HG03135 (cell line): ENCODE data around the gene LENG9.
"Not testable (repeated sequence)": the region's sequence is repeated elsewhere in the genome, so short reads cannot be mapped to it uniquely, and the experiment has no call there.

ENCODE experiments used
- ATAC-seq: cut with Tn5 transposase; IDR thresholded peaks from one replicate; pipeline ENCODE4 v1.9.1; 2021; ENCODE audit warnings: mild to moderate bottlenecking, moderate library complexity; ENCODE audit not compliant: unreplicated experiment

The LENG9 gene

GRCh38 chr19:54459282-54460229, 4.0 kb downstream of the LENG9 start:
- ATAC-seq, result no peak

DNA sequence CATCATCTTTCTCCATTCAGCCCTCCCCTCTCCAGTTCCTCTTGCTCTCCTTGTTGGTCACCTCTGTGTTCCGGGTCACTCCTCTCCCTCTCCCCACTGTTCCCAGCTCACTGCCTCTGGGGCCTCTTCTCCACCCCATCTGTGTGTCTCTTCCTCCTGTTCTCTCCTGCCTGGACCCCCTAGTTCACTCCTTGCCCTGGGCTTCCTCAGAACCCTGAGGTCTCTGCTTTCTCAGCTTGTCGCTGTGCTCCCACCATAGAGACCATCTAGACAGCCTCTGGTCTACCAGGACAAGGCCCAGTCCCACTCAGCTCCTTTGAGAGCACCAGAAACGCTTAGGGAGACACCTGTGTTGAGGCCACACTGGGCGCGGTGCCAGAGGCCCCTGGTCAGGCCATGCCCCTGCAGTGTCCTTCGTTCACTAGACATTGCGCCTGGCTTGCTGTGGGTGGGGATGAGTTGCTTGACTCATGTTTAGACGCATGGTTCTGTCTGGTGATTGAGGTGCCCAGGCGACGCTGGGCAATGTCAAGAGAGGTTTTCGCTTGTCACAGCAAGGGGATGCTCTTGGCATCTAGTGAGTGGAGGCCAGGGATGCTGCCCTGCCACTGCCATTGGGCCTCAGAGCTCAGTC, 4.8 kb downstream of the LENG9 start:
- no peak for ATAC-seq

DNA sequence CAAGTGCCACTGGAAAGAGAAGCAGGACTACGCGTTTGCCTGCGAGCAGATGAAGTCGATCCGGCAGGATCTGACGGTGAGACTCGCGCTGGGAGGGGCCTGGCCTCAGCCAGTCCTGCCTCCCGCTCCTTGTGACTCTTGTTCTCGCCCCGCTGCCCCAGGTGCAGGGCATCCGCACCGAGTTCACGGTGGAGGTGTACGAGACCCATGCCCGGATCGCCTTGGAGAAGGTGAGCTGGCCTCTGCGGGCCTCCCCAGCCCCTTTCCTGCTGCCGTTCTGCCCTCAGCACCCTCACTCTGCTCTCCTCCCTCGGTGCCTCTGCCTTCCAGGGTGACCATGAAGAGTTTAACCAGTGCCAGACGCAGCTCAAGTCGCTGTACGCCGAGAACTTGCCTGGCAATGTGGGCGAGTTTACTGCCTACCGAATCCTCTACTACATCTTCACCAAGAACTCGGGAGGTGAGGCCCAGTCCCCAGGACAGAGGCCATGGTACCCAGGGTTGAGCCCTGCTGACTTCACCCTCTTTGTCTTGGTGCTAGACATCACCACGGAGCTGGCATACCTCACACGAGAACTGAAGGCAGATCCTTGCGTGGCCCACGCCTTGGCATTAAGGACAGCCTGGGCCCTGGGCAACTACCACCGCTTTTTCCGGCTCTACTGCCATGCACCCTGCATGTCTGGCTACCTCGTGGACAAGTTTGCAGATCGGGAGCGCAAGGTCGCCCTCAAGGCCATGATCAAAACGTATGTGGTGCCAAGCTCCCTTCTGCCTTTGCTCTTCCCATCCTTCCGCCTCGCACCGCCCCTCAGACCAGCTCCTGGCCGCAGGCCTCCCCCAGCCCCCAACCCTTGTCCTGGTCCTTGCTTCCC, 5.6 kb downstream of the LENG9 start:
- no peak for ATAC-seq

GRCh38 chr19:54456423-54457373, 6.9 kb downstream of the LENG9 start:
- no peak for ATAC-seq

DNA sequence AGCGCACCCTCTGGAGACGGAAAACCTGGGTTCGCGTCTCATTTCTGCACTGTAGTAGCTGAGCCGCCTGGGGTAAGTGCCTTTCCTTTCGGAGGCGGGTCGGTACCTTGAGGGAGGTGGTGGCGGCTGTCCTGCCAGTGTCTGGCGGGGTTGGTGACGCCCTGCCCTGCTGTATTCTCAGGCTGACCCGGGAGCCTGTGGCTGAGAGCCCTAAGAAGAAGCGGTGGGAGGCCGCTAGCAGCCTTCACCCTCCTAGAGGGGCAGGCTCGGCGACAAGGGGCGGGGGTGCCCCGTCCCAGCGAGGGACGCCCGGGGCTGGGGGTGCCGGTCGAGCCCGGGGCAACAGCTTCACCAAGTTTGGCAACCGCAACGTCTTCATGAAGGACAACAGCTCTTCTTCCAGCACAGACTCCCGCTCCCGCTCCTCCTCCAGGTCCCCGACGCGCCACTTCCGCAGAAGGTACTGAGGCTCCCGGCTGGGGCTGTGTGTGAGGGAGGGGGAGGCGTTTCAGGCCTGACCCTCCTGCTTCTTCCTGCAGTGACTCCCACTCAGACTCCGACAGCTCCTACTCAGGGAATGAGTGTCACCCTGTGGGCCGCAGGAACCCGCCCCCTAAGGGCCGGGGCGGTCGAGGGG, 7.7 kb downstream of the LENG9 start:
- ATAC-seq, result no peak

- ATAC-seq, result no peak
These were observed 8.6 kb downstream of the LENG9 start for GRCh38 chr19:54454781-54455675.

DNA sequence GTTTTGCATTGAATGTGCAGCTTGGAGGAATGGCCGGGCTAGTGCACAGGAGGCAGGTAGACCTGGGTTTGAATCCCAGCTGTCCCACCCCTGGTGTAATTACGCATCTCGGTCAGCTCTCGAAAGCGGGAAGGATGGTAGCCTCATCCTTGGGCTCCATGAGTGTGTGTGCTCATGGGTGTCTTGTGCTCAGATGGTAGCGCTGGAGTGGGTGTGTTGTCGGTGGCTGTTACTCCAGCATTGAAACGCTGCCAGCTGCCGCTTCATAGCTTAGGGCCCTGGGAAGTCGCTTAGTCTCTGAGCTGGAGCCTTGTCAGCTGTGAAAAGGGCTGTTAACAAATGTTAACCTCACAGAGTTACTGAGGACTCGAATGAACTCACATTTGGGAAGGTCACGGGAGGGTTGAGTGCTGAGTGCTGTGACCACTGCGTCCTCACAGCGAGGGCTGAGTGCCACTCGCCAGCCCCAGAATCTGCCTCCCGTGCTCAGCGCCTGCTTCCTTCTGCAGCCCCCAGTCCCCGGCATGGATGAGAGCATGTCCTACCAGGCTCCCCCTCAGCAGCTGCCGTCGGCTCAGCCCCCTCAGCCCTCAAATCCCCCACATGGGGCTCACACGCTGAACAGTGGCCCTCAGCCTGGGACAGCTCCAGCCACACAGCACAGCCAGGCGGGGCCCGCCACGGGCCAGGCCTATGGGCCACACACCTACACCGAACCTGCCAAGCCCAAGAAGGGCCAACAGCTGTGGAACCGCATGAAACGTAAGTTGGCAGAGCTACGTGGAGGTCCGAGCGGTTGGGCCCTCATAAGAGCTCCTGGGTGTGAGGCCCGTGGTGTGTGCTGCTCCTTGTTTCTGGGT, 9.4 kb downstream of the LENG9 start:
- no peak for ATAC-seq

DNA sequence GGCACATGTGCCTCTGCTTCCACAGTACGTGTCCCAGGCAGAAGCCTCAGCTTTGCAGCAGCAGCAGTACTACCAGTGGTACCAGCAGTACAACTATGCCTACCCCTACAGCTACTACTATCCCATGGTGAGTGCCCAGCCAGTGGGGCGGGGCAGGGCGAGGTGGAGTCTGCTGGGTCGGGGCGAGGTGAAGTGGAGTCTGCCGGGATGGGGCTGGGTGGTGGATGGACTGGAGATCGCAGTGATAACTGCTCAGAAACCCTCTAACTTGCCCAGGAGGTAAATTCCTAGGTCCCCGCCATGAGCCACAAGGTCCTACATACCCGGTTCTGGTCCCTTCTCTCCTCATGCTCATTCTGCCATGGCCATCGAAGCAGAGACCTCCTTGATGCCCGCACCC, 11.0 kb downstream of the LENG9 start:
- ATAC-seq, result no peak

DNA sequence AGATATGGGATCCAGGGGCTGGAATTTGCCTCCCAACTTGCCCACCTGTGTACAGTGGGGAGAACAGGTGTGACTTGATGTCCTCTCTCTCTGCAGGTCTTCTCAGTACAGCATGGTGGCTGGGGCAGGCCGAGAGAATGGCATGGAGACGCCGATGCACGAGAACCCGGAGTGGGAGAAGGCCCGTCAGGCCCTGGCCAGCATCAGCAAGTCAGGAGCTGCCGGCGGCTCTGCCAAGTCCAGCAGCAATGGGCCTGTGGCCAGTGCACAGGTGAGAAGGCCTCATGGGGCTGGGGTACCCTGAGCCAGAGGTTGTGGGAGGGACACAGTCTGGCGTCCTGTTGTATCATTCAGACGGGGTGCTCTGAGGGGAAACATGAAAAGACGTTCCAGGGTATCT, 11.6 kb downstream of the LENG9 start:
- ATAC-seq, result no peak

DNA sequence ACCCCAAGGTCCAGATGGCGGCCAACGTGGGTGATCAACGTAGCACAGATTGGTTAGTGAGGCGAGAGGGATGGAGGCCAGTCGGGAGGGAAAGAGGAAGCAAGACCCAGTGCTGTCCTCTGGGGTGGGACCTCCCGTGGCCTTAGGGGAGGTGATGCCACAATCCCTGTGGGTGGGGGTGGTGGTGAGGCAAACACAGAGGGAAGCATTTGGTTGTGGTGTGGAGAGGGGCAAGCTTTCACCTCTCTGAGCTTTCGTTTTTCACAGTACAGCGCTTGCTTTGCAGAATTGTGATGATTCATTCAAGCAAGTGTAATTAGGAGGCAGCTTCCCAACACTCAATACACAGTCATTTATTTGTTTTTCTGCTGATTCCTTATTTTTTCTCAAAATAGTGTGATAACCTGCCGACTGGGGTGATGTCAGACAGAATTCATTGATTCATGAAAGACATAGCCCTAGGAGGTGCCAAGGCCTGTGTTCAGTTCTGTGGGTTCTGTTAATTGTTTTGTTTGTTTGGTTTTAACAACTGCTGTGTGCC, 12.2 kb downstream of the LENG9 start:
- no peak for ATAC-seq

- ATAC-seq, result peak; percentile 1
These were observed 13.9 kb downstream of the LENG9 start for GRCh38 chr19:54449701-54450069.

DNA sequence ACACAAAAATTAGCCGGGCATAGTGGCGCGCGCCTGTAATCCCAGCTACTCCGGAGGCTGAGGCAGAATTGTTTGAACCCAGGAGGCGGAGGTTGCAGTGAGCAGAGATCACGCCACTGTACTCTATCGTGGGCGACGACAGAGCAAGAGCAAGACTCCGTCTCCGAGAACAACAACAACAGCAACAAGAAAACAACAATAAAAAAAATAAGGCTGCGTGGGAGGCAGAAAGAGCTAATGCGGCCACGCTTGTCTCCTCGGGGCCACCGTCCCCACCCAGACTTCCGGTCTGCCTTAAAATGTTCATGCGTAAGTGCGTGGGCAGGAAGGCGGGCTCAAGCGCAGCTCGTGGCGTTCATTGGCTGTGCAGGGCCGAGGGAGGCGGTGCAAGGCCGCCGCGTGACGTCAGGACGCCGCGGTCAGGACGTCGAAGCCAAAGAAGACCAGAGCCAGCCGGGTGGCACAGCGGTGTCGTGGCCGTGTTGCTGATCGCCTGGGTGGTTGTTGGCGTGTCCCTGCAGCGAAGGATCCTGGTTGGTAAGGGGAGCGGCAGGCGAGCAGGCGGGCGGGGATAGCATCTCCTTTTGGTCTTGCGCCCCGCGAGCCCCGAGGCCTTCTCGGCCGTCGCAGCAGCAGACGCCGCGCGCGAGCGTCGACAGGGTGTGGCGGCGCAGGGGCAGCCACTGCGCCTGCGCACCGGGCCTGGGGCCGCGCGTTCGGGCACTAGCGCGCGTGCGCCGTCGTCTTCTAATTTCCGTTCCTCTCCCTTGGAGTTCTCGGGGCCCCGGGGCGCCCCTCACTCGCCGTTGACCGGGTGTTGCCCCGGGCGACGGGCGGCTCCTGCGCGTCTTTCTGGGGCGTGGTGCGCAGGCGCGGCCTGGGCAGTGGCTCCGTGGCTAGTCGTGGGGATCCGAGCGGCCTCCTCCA, 14.5 kb downstream of the LENG9 start, which contains the start of gene LENG8:
Gene LENG8, plus strand, starts transcription at position 426 of the 927 bp plus-strand sequence. CDS start 2,146 bp downstream, outside the sequence.
- ATAC-seq, result peak; percentile 89

GRCh38 chr19:54448040-54448773, 15.4 kb downstream of the LENG9 start:
- peak; percentile 24 for ATAC-seq

GRCh38 chr19:54446349-54446748, 17.2 kb downstream of the LENG9 start:
- ATAC-seq, result not testable (repeated sequence)

GRCh38 chr19:54444737-54445136, 18.8 kb downstream of the LENG9 start:
- ATAC-seq, result no peak

DNA sequence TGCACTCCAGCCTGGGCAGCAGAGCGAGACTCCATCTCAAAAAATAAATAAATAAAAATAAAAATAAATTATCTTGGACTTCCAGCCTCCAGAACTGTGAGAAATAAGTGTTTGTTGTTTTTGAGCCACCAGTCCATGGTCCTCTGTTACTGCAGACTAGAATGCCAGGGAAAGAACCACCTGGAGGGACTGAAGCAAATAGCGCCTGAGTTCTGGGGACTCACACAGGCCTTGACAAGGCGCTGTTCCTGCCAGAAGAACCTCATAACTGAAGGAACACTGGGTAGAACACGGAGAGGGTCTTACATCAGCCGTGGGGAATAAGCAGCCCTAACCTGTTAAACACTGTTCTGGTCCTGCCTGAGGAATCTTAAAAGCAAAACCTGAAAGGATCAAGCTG, 22.9 kb downstream of the LENG9 start:
- ATAC-seq, result no peak
